Measurements from ENCODE around the gene MACROH2A1. TPM values are rescaled to one million over a fixed set of nuclear protein-coding genes. Genes with fewer than 3 reads are reported as not detected.

Gene MACROH2A1
- total and polyA plus RNA-seq, 5 donors = 128 to 160 (median 146) TPM

- 60% methylated on average over 13 of the region's 13 CpGs for WGBS
- Histone ChIP-seq H3K27ac (ENCODE audit: low read length) (no peak overlapping the region), H3K9me3 (ENCODE audit: control insufficient read depth, low read length) (no peaks in the 10 kb centered on the region), H3K4me3 (ENCODE audit: low read length) (no peak overlapping the region), H3K4me1 (ENCODE audit: control insufficient read depth, insufficient read depth, low read length) (peaks cover 2% of the 10 kb centered on the region), H3K27me3 (ENCODE audit: control insufficient read depth, insufficient read depth) (no peaks in the 10 kb centered on the region)
- DNase-seq = no peak
- ATAC-seq = peak in 1 of 2 donors; percentile 49
- intact Hi-C loops (cut with DNase I) = no loop called here
These were observed 63.8 kb downstream of the MACROH2A1 start for GRCh38 chr5:135335031-135335828.

- no peak overlapping the region for H3K27ac ChIP-seq (ENCODE audit: low read length)
- 57% methylated on average over 10 of the region's 10 CpGs for WGBS
- no peak overlapping the region for H3K4me3 ChIP-seq (ENCODE audit: low read length)
- H3K9me3 ChIP-seq (ENCODE audit: control insufficient read depth, low read length) = no peaks in the 10 kb centered on the region
- peaks cover 2% of the 10 kb centered on the region for H3K4me1 ChIP-seq (ENCODE audit: control insufficient read depth, insufficient read depth, low read length)
- ATAC-seq (no peak), DNase-seq (no peak)
- no peaks in the 10 kb centered on the region for H3K27me3 ChIP-seq (ENCODE audit: control insufficient read depth, insufficient read depth)
- intact Hi-C loops (cut with DNase I) = no loop called here
These were observed 65.1 kb downstream of the MACROH2A1 start for GRCh38 chr5:135333732-135334515.

GRCh38 chr5:135332519-135333150 is 66.4 kb downstream of the MACROH2A1 start:
- H3K4me3 ChIP-seq (ENCODE audit: low read length) = no peak overlapping the region
- peaks cover 2% of the 10 kb centered on the region for H3K4me1 ChIP-seq (ENCODE audit: control insufficient read depth, insufficient read depth, low read length)
- intact Hi-C loops (cut with DNase I) = no loop called here
- no peak for DNase-seq
- H3K27me3 ChIP-seq (ENCODE audit: control insufficient read depth, insufficient read depth) = no peaks in the 10 kb centered on the region
- no peak overlapping the region for H3K27ac ChIP-seq (ENCODE audit: low read length)
- WGBS = 43% methylated on average over 5 of the region's 5 CpGs
- ATAC-seq = no peak
- H3K9me3 ChIP-seq (ENCODE audit: control insufficient read depth, low read length) = no peaks in the 10 kb centered on the region

GRCh38 chr5:135331612-135332011 is 67.4 kb downstream of the MACROH2A1 start:
- Histone ChIP-seq H3K9me3 (ENCODE audit: control insufficient read depth, low read length) (no peaks in the 10 kb centered on the region), H3K4me1 (ENCODE audit: control insufficient read depth, insufficient read depth, low read length) (no peaks in the 10 kb centered on the region), H3K27ac (ENCODE audit: low read length) (no peak overlapping the region), H3K4me3 (ENCODE audit: low read length) (no peak overlapping the region), H3K27me3 (ENCODE audit: control insufficient read depth, insufficient read depth) (no peaks in the 10 kb centered on the region)
- ATAC-seq (no peak), DNase-seq (no peak)
- intact Hi-C loops (cut with DNase I) = no loop called here
- 90% methylated on average over 3 of the region's 3 CpGs for WGBS

GRCh38 chr5:135330798-135331096 is 68.3 kb downstream of the MACROH2A1 start:
- DNase-seq (peak in 1 of 3 donors; percentile 6), ATAC-seq (no peak)
- no peaks in the 10 kb centered on the region for H3K27me3 ChIP-seq (ENCODE audit: control insufficient read depth, insufficient read depth)
- intact Hi-C loops (cut with DNase I) = no loop called here
- H3K9me3 ChIP-seq (ENCODE audit: control insufficient read depth, low read length) = no peaks in the 10 kb centered on the region
- H3K4me3 ChIP-seq (ENCODE audit: low read length) = no peak overlapping the region
- no peak overlapping the region for H3K27ac ChIP-seq (ENCODE audit: low read length)
- no peaks in the 10 kb centered on the region for H3K4me1 ChIP-seq (ENCODE audit: control insufficient read depth, insufficient read depth, low read length)
- WGBS = 85% methylated on average over 3 of the region's 3 CpGs

- Histone ChIP-seq H3K4me3 (ENCODE audit: low read length) (no peak overlapping the region), H3K27me3 (ENCODE audit: control insufficient read depth, insufficient read depth) (no peaks in the 10 kb centered on the region), H3K27ac (ENCODE audit: low read length) (no peak overlapping the region), H3K4me1 (ENCODE audit: control insufficient read depth, insufficient read depth, low read length) (no peaks in the 10 kb centered on the region), H3K9me3 (ENCODE audit: control insufficient read depth, low read length) (no peaks in the 10 kb centered on the region)
- ATAC-seq = no peak
- intact Hi-C loops (cut with DNase I) = no loop called here
- 83% methylated on average over 18 of the region's 18 CpGs for WGBS
- DNase-seq = peak in 1 of 3 donors; percentile 4
These were observed 68.9 kb downstream of the MACROH2A1 start for GRCh38 chr5:135329913-135330797.

- ATAC-seq (no peak), DNase-seq (peak in 1 of 3 donors; percentile 6)
- Histone ChIP-seq H3K4me3 (ENCODE audit: low read length) (no peak overlapping the region), H3K27ac (ENCODE audit: low read length) (no peak overlapping the region), H3K27me3 (ENCODE audit: control insufficient read depth, insufficient read depth) (no peaks in the 10 kb centered on the region), H3K9me3 (ENCODE audit: control insufficient read depth, low read length) (no peaks in the 10 kb centered on the region), H3K4me1 (ENCODE audit: control insufficient read depth, insufficient read depth, low read length) (no peaks in the 10 kb centered on the region)
- WGBS = 86% methylated on average over 16 of the region's 16 CpGs
- intact Hi-C loops (cut with DNase I) = no loop called here
These were observed 69.7 kb downstream of the MACROH2A1 start for GRCh38 chr5:135329066-135329912.

- no peaks in the 10 kb centered on the region for H3K4me1 ChIP-seq (ENCODE audit: control insufficient read depth, insufficient read depth, low read length)
- no peak for DNase-seq
- no peaks in the 10 kb centered on the region for H3K9me3 ChIP-seq (ENCODE audit: control insufficient read depth, low read length)
- no peak overlapping the region for H3K4me3 ChIP-seq (ENCODE audit: low read length)
- 94% methylated on average over 5 of the region's 5 CpGs for WGBS
- H3K27ac ChIP-seq (ENCODE audit: low read length) = no peak overlapping the region
- no peak for ATAC-seq
- intact Hi-C loops (cut with DNase I) = no loop called here
- no peaks in the 10 kb centered on the region for H3K27me3 ChIP-seq (ENCODE audit: control insufficient read depth, insufficient read depth)
These were observed 70.8 kb downstream of the MACROH2A1 start for GRCh38 chr5:135328128-135328687.

- Histone ChIP-seq H3K27me3 (ENCODE audit: control insufficient read depth, insufficient read depth) (no peaks in the 10 kb centered on the region), H3K4me3 (ENCODE audit: low read length) (no peak overlapping the region), H3K9me3 (ENCODE audit: control insufficient read depth, low read length) (no peaks in the 10 kb centered on the region), H3K27ac (ENCODE audit: low read length) (no peak overlapping the region), H3K4me1 (ENCODE audit: control insufficient read depth, insufficient read depth, low read length) (no peaks in the 10 kb centered on the region)
- ATAC-seq = no peak
- DNase-seq = peak in 1 of 3 donors; percentile 9
- intact Hi-C loops (cut with DNase I) = no loop called here
- WGBS = 90% methylated on average over 12 of the region's 12 CpGs
These were observed 71.5 kb downstream of the MACROH2A1 start for GRCh38 chr5:135327429-135328127.
